ENCODE data around the gene SLC5A10.

The SLC5A10 gene

GRCh38 chr17:18966831-18967624 lies 15.1 kb downstream of the SLC5A10 start:
- no peak for DNase-seq

GRCh38 chr17:18967916-18968315 lies 16.0 kb downstream of the SLC5A10 start:
- DNase-seq: no peak

GRCh38 chr17:18968345-18968744 lies 16.4 kb downstream of the SLC5A10 start:
- no peak for DNase-seq

GRCh38 chr17:18968945-18969887 lies 17.3 kb downstream of the SLC5A10 start:
- DNase-seq: no peak

- no peak for DNase-seq
Measured at GRCh38 chr17:18970582-18971480, 18.9 kb downstream of the SLC5A10 start.

GRCh38 chr17:18971801-18972200 lies 19.8 kb downstream of the SLC5A10 start:
- DNase-seq: no peak

- DNase-seq: no peak
Measured at GRCh38 chr17:18974407-18975149, 22.6 kb downstream of the SLC5A10 start.

- DNase-seq: no peak
Measured at GRCh38 chr17:18975597-18975996, 23.6 kb downstream of the SLC5A10 start.

GRCh38 chr17:18976201-18976600 lies 24.2 kb downstream of the SLC5A10 start:
- no peak for DNase-seq

- no peak for DNase-seq
Measured at GRCh38 chr17:18977021-18977420, 25.1 kb downstream of the SLC5A10 start.

GRCh38 chr17:18977646-18978045 lies 25.7 kb downstream of the SLC5A10 start:
- no peak for DNase-seq

GRCh38 chr17:18978050-18978449 lies 26.1 kb downstream of the SLC5A10 start:
- DNase-seq: no peak

- DNase-seq: no peak
Measured at GRCh38 chr17:18978655-18979054, 26.7 kb downstream of the SLC5A10 start.

GRCh38 chr17:18980682-18981334 lies 28.8 kb downstream of the SLC5A10 start:
- no peak for DNase-seq

- no peak for DNase-seq
Measured at GRCh38 chr17:18981335-18981641, 29.3 kb downstream of the SLC5A10 start.

- DNase-seq: no peak
Measured at GRCh38 chr17:18981642-18982424, 29.9 kb downstream of the SLC5A10 start.

GRCh38 chr17:18984273-18985114 lies 32.5 kb downstream of the SLC5A10 start:
- DNase-seq: no peak

GRCh38 chr17:18985475-18985874 lies 33.5 kb downstream of the SLC5A10 start:
- DNase-seq: no peak

- DNase-seq: no peak
Measured at GRCh38 chr17:18986541-18987229, 34.7 kb downstream of the SLC5A10 start.

All from DMS153 (cell line).